NCI-H1694 treated with DMSO at 0.1 percent for 48 hours (cell line): ENCODE data around the gene MYO7A.

ENCODE experiments used
- DNase-seq: peaks from one replicate; lab custom pipeline; 2025; lab: John Stamatoyannopoulos, UW

The MYO7A gene

GRCh38 chr11:77201991-77202841 is 74.2 kb downstream of the MYO7A start:
- DNase-seq, result no peak

DNA sequence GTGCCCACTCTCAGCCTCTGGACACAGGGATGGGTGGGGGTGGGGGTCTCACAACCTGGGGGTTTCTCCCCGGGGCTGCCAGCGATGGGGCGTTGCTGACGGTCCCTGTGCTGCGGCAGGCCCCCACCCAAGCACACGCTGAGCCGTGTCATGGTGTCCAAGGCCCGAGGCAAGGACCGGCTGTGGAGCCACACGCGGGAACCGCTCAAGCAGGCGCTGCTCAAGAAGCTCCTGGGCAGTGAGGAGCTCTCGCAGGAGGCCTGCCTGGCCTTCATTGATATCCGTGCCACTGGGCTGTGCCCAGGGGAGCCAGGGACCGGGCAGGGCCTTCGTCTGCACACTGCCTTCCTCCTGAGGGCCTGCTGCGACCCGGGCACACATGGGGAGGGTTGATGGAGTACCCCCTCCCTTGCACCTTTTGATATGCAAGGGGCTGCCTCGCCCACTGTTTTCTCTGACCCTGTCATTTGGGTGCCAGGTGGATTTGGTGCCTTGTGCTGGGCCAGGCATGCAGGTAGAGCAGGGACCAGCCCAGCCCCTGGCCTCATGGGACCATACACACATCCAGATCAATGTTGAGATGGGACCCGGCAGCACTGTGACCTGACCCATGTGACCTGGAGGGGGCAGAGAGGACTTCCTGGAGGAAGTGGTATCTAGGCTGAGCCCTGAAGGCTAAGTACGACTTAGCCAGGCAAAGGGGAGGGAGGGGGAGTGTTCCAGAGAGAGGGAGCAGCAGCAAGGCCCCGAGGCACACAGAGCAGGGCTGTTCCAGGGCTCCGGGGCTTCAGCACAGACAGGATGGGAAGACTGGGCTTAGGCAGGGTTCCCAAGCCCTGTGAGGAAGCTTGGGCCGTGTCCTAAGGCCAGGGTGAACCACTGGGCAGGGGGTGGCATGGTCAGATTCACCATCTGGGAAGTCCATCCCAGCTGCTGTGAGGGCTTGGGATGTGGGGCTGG is 75.2 kb downstream of the MYO7A start:
- DNase-seq, result no peak

- DNase-seq, result no peak
Measured at GRCh38 chr11:77203901-77204753, 76.1 kb downstream of the MYO7A start.

- no peak for DNase-seq
Measured at GRCh38 chr11:77204754-77205466, 76.9 kb downstream of the MYO7A start.

DNA sequence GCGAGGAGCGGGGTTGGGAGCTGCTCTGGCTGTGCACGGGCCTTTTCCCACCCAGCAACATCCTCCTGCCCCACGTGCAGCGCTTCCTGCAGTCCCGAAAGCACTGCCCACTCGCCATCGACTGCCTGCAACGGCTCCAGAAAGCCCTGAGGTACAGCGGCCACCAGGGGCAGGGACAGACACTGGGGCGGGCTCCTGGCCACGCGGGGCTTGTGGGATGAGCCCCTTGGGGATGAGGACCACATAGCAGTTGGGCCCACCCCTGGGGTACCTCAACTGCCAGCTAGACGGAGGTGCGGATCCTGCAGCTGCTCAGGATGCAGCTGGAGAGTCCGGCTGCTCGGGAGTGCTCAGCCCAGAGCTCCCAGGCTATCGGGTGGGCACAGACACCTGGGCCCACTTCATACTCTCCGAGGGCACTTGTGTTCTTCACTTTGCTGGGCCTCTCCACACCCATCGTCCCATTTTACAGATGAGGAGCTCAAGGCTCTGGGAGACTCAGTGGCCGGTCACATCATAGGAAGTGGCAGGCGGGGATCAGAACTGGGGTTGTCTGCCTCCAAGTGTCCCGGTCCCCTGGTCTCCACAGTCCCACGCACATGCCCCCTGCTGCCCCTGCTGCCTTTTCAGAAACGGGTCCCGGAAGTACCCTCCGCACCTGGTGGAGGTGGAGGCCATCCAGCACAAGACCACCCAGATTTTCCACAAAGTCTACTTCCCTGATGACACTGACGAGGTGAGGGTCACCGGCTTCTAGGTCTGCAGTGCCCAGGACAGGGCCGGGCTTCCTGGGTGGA is 77.6 kb downstream of the MYO7A start:
- DNase-seq, result no peak

GRCh38 chr11:77206264-77207018 is 78.4 kb downstream of the MYO7A start:
- DNase-seq, result no peak

GRCh38 chr11:77207019-77207485 is 79.0 kb downstream of the MYO7A start:
- DNase-seq, result no peak

- no peak for DNase-seq
Measured at GRCh38 chr11:77207618-77208313, 79.7 kb downstream of the MYO7A start.

DNA sequence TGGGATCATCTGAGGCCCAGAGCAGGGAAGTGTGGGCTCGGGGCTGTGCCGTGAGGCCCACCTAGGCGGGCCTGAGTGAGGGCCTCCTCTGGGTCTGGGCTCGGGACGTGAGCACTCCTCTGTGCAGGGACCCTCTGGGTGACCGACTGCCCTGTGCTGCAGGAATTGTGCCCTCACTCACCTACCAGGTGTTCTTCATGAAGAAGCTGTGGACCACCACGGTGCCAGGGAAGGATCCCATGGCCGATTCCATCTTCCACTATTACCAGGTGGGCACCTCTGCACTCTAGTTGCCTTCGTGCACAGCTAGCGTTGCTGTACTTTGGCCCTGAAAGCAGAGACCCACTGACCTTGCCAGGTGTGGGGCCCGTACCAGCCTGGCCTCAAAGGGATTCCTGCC is 80.5 kb downstream of the MYO7A start:
- no peak for DNase-seq

- no peak for DNase-seq
Measured at GRCh38 chr11:77209663-77210062, 81.6 kb downstream of the MYO7A start.

DNA sequence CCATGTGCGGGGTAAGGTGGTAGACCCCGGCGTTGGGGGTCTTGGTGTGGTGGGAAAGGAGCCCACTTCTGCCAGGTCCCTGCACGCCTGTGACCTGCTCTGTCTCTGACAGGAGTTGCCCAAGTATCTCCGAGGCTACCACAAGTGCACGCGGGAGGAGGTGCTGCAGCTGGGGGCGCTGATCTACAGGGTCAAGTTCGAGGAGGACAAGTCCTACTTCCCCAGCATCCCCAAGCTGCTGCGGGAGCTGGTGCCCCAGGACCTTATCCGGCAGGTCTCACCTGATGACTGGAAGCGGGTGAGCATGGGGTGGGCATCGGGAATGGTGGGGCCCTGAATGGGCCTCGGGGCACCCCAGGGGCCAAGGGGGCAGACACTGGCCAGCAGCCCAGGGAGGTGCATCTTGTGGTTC is 83.0 kb downstream of the MYO7A start:
- no peak for DNase-seq

DNA sequence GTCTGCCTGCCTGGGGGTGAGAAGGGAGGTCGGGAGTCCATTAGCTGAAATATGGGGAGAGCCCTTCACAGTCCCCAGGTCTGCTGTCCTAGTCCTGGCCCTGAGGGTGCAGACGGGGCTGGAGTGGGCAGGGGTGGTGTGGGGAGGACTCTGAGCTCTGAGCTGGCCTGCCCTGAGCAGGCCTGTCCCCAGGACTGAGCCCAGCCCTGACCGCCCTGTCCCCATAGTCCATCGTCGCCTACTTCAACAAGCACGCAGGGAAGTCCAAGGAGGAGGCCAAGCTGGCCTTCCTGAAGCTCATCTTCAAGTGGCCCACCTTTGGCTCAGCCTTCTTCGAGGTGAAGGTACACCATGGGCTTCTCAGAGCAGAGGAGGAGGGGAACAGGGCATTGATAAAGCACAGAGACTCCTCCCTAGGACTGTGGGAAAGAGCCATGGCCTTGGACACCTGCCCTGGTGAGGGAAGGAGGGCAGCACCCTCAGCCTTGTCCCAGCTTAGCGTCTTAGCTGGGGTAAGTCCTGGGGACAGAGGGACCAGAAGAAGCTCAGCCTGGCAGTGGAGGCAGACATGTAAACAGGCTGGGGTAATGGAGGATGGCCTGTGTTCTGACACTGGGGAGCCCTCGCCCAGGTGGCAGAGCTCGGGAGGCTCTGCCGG is 83.7 kb downstream of the MYO7A start:
- no peak for DNase-seq

- no peak for DNase-seq
Measured at GRCh38 chr11:77212314-77213007, 84.4 kb downstream of the MYO7A start.

DNA sequence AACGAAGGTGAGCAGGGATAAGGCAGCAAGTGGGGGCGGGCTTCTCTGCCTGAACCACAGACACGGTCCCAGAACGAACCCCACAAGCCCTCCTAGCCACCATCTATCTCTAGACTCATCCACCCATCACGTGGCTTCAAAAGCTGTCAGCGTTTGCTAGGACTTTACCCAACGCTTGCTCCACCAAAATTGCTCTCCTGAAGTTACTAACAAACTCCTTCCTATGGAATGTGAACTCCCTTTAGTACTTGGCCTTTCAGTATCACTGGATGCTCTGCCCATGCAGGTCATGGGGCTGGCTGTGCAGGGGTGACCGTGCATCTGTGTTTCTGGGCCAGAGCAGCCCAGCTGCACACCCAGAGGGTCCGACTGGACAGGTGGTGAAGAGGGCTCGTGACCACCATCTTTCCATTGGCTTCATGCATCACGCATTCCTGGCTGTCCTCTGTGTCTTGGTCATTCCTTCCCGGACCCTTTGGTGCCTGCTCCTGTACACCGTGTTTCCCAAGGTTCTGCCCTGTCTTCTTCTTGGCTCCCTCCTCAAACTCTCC is 85.1 kb downstream of the MYO7A start:
- no peak for DNase-seq

GRCh38 chr11:77213589-77214428 is 85.8 kb downstream of the MYO7A start:
- DNase-seq, result no peak

DNA sequence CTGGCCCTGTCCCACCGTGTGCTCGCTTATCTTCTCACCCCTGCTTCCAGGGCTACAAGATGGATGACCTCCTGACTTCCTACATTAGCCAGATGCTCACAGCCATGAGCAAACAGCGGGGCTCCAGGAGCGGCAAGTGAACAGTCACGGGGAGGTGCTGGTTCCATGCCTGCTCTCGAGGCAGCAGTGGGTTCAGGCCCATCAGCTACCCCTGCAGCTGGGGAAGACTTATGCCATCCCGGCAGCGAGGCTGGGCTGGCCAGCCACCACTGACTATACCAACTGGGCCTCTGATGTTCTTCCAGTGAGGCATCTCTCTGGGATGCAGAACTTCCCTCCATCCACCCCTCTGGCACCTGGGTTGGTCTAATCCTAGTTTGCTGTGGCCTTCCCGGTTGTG is 86.5 kb downstream of the MYO7A start:
- DNase-seq, result no peak

DNA sequence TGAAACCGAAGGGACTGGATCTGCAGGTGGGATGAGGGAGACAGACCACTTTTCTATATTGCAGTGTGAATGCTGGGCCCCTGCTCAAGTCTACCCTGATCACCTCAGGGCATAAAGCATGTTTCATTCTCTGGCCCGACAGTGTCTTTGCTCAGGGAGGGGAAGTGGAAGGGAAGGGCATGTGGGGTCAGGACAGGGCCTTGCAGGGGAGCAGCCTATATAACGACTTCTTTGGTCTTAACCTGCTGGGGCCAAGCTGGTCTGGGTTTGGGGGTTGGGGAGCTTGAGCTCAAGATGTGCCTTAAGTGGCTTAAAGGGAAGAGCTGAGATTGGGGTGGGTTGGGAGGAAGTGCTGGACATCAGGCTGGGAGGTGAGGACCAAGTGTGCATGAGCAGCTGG is 87.1 kb downstream of the MYO7A start:
- no peak for DNase-seq
